HL-60 (cell line): ENCODE results near the gene SLC24A3.

ENCODE experiments used
- DNase-seq, 2 experiments: peaks; one replicate each; pipeline ENCODE4 v3.0.0-alpha.2; 2010 to 2020; ENCODE audit warnings: low read depth in 1 of 2, low spot score in 1 of 2
- H3K27ac ChIP-seq: fragments of 250-450 bp; sonication (Bioruptor Pico); replicated peaks from 2 replicates; pipeline ENCODE4 v1.5.1; 2020; ENCODE audit warnings: mild to moderate bottlenecking, moderate library complexity
- H3K27me3 ChIP-seq: fragments of 250-450 bp; sonication (Bioruptor Pico); 2 replicates; pipeline ENCODE4 v1.5.1; 2021; ENCODE audit warnings: mild to moderate bottlenecking, moderate library complexity; ENCODE audit not compliant: insufficient read depth, poor library complexity, severe bottlenecking
- H3K4me3 ChIP-seq: replicated peaks from 2 replicates; pipeline ENCODE4 v1.5.1; 2011; ENCODE audit warnings: mild to moderate bottlenecking, control low read depth, low read length; ENCODE audit not compliant: insufficient read depth
- GABPA ChIP-seq: IDR thresholded peaks from 2 replicates; pipeline ENCODE4 v1.6.1; 2012; ENCODE audit warnings: low read depth
- POLR2AphosphoS5 ChIP-seq: IDR thresholded peaks from 2 replicates; pipeline ENCODE4 v1.6.1; 2012; ENCODE audit warnings: low read depth
- SPI1 ChIP-seq: IDR thresholded peaks from 2 replicates; pipeline ENCODE4 v1.6.1; 2012; ENCODE audit warnings: low read depth, mild to moderate bottlenecking, borderline replicate concordance
- TF ChIP-seq, protein P1 (sequence below): IDR thresholded peaks from one replicate; pipeline ENCODE4 v1.5.1; 2011; ENCODE audit warnings: low read length, control low read depth, inconsistent platforms; ENCODE audit not compliant: insufficient read depth
- TF ChIP-seq, protein P2 (sequence below): IDR thresholded peaks from 2 replicates; pipeline ENCODE4 v1.6.1; 2012; ENCODE audit warnings: low read depth; ENCODE audit not compliant: insufficient replicate concordance

Gene SLC24A3

DNA sequence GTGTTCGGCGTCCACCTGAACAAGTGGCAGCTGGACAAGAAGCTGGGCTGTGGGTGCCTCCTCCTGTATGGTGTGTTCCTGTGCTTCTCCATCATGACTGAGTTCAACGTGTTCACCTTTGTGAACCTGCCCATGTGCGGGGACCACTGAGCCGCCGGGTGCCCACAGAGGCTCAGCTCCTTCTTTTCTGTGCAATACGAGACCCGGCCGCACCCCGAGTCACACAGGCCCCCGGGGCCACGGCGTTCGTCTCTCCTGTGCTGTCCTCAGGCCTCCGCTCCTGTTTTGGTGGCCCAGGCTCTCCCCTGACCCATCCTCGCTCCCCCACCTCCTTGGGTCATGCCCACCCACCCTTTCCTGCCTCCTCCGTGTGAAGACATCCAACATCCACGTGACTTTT lies 508.5 kb downstream of the SLC24A3 start:
- Histone ChIP-seq H3K27ac (no peak overlapping the region), H3K4me3 (no peak overlapping the region), H3K27me3 (no peaks in the 10 kb centered on the region)
- DNase-seq = no peak
- no peak for TF ChIP-seq POLR2AphosphoS5
- TF ChIP-seq, protein P1, sequence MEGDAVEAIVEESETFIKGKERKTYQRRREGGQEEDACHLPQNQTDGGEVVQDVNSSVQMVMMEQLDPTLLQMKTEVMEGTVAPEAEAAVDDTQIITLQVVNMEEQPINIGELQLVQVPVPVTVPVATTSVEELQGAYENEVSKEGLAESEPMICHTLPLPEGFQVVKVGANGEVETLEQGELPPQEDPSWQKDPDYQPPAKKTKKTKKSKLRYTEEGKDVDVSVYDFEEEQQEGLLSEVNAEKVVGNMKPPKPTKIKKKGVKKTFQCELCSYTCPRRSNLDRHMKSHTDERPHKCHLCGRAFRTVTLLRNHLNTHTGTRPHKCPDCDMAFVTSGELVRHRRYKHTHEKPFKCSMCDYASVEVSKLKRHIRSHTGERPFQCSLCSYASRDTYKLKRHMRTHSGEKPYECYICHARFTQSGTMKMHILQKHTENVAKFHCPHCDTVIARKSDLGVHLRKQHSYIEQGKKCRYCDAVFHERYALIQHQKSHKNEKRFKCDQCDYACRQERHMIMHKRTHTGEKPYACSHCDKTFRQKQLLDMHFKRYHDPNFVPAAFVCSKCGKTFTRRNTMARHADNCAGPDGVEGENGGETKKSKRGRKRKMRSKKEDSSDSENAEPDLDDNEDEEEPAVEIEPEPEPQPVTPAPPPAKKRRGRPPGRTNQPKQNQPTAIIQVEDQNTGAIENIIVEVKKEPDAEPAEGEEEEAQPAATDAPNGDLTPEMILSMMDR = no peak
- no peak for TF ChIP-seq SPI1
- TF ChIP-seq, protein P2, sequence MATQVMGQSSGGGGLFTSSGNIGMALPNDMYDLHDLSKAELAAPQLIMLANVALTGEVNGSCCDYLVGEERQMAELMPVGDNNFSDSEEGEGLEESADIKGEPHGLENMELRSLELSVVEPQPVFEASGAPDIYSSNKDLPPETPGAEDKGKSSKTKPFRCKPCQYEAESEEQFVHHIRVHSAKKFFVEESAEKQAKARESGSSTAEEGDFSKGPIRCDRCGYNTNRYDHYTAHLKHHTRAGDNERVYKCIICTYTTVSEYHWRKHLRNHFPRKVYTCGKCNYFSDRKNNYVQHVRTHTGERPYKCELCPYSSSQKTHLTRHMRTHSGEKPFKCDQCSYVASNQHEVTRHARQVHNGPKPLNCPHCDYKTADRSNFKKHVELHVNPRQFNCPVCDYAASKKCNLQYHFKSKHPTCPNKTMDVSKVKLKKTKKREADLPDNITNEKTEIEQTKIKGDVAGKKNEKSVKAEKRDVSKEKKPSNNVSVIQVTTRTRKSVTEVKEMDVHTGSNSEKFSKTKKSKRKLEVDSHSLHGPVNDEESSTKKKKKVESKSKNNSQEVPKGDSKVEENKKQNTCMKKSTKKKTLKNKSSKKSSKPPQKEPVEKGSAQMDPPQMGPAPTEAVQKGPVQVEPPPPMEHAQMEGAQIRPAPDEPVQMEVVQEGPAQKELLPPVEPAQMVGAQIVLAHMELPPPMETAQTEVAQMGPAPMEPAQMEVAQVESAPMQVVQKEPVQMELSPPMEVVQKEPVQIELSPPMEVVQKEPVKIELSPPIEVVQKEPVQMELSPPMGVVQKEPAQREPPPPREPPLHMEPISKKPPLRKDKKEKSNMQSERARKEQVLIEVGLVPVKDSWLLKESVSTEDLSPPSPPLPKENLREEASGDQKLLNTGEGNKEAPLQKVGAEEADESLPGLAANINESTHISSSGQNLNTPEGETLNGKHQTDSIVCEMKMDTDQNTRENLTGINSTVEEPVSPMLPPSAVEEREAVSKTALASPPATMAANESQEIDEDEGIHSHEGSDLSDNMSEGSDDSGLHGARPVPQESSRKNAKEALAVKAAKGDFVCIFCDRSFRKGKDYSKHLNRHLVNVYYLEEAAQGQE = no peak
- TF ChIP-seq GABPA = no peak

DNA sequence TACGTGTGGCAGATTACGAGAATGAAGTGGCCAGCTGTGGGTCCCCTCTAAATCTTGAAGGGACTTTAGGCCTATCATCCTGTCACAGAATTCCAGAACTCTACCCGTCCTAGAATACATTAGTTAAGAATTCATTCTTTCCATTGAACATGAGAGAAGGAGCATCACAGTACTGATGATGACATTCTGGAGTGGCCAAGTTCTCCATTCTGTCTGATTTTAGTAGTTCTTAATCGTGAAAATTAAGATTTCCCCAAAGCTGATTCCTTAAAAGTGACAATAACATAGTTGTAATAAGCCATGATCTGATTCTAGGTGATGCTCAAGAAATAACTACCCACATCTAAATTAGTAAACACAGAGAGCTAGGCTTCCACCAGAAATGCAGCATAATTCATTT lies 510.6 kb downstream of the SLC24A3 start:
- no peak overlapping the region for H3K4me3 ChIP-seq
- H3K27ac ChIP-seq = no peak overlapping the region
- no peak for DNase-seq
- TF ChIP-seq, protein P1 = no peak
- no peaks in the 10 kb centered on the region for H3K27me3 ChIP-seq

DNA sequence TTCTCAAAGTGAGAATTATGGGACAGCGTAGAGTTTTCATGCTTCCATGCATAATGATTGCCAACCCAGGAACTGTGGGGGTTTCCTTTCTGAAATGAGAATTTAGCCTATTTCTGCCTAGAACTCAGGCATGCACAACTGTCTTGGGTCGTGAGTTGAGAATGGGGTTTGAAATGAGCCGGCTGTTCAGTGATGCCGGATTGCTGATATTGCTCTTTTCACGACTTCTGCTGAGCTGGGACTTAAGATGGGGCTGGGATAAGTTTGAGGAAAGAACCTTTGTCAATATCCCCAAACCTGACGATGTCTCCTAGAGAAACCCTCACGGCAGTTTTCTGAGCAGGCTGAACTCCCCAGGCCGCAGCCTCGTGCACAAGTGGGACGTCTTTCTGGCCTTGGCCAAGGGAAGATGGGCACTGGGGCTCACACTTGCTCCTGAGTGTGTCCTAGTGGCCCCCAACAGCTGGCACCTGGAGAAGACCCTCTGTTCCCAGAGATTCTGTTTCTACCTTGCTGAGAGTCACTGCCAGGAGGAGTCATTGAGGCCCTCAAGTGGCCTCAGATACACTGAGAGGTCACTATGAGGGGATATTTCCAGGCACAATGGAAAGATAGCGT lies 511.5 kb downstream of the SLC24A3 start:
- Histone ChIP-seq H3K27me3 (no peaks in the 10 kb centered on the region), H3K27ac (no peak overlapping the region), H3K4me3 (no peak overlapping the region)
- DNase-seq = no peak
- TF ChIP-seq, protein P2 = no peak
- TF ChIP-seq GABPA = no peak
- no peak for TF ChIP-seq POLR2AphosphoS5

DNA sequence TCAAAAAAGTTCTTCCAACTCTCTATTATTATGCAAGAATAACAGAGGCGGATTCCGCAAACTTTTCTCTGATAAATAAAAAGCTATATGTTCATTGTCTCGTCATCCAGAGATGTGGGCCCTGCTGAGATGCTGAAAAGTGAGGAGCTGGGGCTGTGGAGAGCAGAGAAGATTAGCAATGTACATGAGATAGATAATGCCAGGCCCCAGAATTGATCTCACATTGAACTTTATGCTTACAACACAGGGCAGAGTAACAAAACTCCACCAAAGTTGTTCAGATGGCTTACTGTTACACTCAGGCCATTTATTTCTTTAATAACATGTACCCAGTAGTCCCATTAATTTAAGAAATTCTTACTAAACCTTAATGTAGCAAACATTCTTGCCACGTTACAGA lies 512.9 kb downstream of the SLC24A3 start:
- Histone ChIP-seq H3K27me3 (no peaks in the 10 kb centered on the region), H3K4me3 (no peak overlapping the region), H3K27ac (no peak overlapping the region)
- TF ChIP-seq, protein P2 = no peak
- TF ChIP-seq, protein P1 = no peak
- TF ChIP-seq POLR2AphosphoS5 (no peak), GABPA (no peak), SPI1 (no peak)
- DNase-seq = no peak
